Hepatocyte (in vitro differentiated cells): ENCODE data around the gene HDHD5. TPM values are rescaled to one million over a fixed set of nuclear protein-coding genes. Genes with fewer than 3 reads are reported as not detected.

ENCODE experiments used
- DNase-seq: peaks from one replicate; pipeline ENCODE4 v3.0.0-alpha.2; 2016; ENCODE audit warnings: low spot score
- H2AFZ ChIP-seq: fragments of 200-600 bp; sonication (generic); 2 replicates; pipeline ENCODE4 v1.6.0; 2016; ENCODE audit warnings: antibody characterized with exemption, mild to moderate bottlenecking
- H3K27ac ChIP-seq: fragments of 200-600 bp; sonication (generic); 2 replicates; pipeline ENCODE4 v1.5.1; 2016; ENCODE audit warnings: mild to moderate bottlenecking
- H3K27me3 ChIP-seq: fragments of 200-600 bp; sonication (generic); 2 replicates; pipeline ENCODE4 v1.6.1; 2016
- H3K36me3 ChIP-seq: fragments of 200-600 bp; sonication (generic); replicated peaks from 2 replicates; pipeline ENCODE4 v1.5.1; 2016; ENCODE audit warnings: low read depth; ENCODE audit not compliant: insufficient read depth
- H3K4me1 ChIP-seq: fragments of 200-600 bp; sonication (generic); 2 replicates; pipeline ENCODE4 v1.5.1; 2016; ENCODE audit warnings: mild to moderate bottlenecking, moderate library complexity; ENCODE audit not compliant: insufficient read depth
- H3K4me2 ChIP-seq: fragments of 200-600 bp; sonication (generic); 2 replicates; pipeline ENCODE4 v1.6.0; 2016
- H3K4me3 ChIP-seq: fragments of 200-600 bp; sonication (generic); 2 replicates; pipeline ENCODE4 v1.5.1; 2016; ENCODE audit warnings: mild to moderate bottlenecking
- H3K79me2 ChIP-seq: fragments of 200-600 bp; sonication (generic); 2 replicates; pipeline ENCODE4 v1.6.0; 2017; ENCODE audit warnings: mild to moderate bottlenecking
- H3K9me2 ChIP-seq: fragments of 200-600 bp; sonication (generic); replicated peaks from 2 replicates; pipeline ENCODE4 v1.6.0; 2017; ENCODE audit warnings: mild to moderate bottlenecking; ENCODE audit not compliant: insufficient read depth
- H3K9me3 ChIP-seq: fragments of 200-600 bp; sonication (generic); 2 replicates; pipeline ENCODE4 v1.5.1; 2016; ENCODE audit warnings: low read depth, mild to moderate bottlenecking
- H4K20me1 ChIP-seq: fragments of 200-600 bp; sonication (generic); 2 replicates; pipeline ENCODE4 v1.6.0; 2016; ENCODE audit warnings: mild to moderate bottlenecking; ENCODE audit not compliant: insufficient read depth, poor library complexity, severe bottlenecking
- CTCF ChIP-seq: fragments of 200-600 bp; sonication (generic); IDR thresholded peaks from 2 replicates; pipeline ENCODE4 v1.5.1; 2016; ENCODE audit warnings: antibody characterized with exemption, mild to moderate bottlenecking; ENCODE audit not compliant: poor library complexity
- EZH2 ChIP-seq: fragments of 200-600 bp; sonication (generic); IDR thresholded peaks from 2 replicates; pipeline ENCODE4 v1.6.1; 2016; ENCODE audit warnings: antibody characterized with exemption, mild to moderate bottlenecking, borderline replicate concordance
- EZH2phosphoT487 ChIP-seq: fragments of 200-600 bp; sonication (generic); IDR thresholded peaks from one replicate; pipeline ENCODE4 v1.6.1; 2018; ENCODE audit warnings: antibody characterized with exemption, mild to moderate bottlenecking, low read depth, moderate library complexity; ENCODE audit not compliant: unreplicated experiment, severe bottlenecking
- WGBS: methylation state at CpG from one replicate; pipeline ENCODE4 v1.1.6; 2016; ENCODE audit warnings: low lambda C conversion rate; ENCODE audit errors: missing lambda C conversion rate; 5-methylcytosine and 5-hydroxymethylcytosine counted together
- polyA plus RNA-seq: library from polyadenylated mRNA; unstranded; fragments of >200 nt; fragmentation: Nextera tagmentation; extraction: Ambion mirVana; gene quantifications from 2 replicates; pipeline ENCODE4 v1.2.1, GENCODE V29; 2016
- total RNA-seq: library from RNA; depleted of rRNA; stranded (reverse); fragments of >200 nt; gene quantifications from 2 replicates; pipeline ENCODE4 v1.2.3, GENCODE V29; 2014

HDHD5 gene
- total and polyA plus RNA-seq, 2 experiments from 2014 or later = 32.9 to 53.2 TPM

- Histone ChIP-seq H3K4me3 (no peak overlapping the region), H3K27me3 (no peaks in the 10 kb centered on the region), H3K4me1 (no peaks in the 10 kb centered on the region), H3K27ac (no peak overlapping the region), H3K9me2 (no peaks in the 10 kb centered on the region), H3K79me2 (peaks cover 3% of the 10 kb centered on the region), H2AFZ (no peak overlapping the region), H3K9me3 (no peaks in the 10 kb centered on the region), H3K36me3 (no peaks in the 10 kb centered on the region), H4K20me1 (no peaks in the 10 kb centered on the region), H3K4me2 (no peak overlapping the region)
- no peak for DNase-seq
- WGBS = 87% methylated on average over 6 of the region's 6 CpGs
- TF ChIP-seq EZH2 = no peak
- TF ChIP-seq CTCF = no peak
- TF ChIP-seq EZH2phosphoT487 = no peak
These were observed 58.5 kb downstream of the HDHD5 start for GRCh38 chr22:17100621-17101020.

- H4K20me1 ChIP-seq = peaks cover under 1% of the 10 kb centered on the region
- no peaks in the 10 kb centered on the region for H3K9me2 ChIP-seq
- peaks cover 15% of the 10 kb centered on the region for H3K79me2 ChIP-seq
- no peaks in the 10 kb centered on the region for H3K4me1 ChIP-seq
- no peak overlapping the region for H3K4me3 ChIP-seq
- TF ChIP-seq EZH2phosphoT487 (no peak), CTCF (no peak), EZH2 (no peak)
- no peak for DNase-seq
- no peaks in the 10 kb centered on the region for H3K27me3 ChIP-seq
- H3K9me3 ChIP-seq = no peaks in the 10 kb centered on the region
- H2AFZ ChIP-seq = no peak overlapping the region
- no peaks in the 10 kb centered on the region for H3K36me3 ChIP-seq
- H3K4me2 ChIP-seq = no peak overlapping the region
- WGBS = 90% methylated on average over 7 of the region's 7 CpGs
- H3K27ac ChIP-seq = no peak overlapping the region
These were observed 60.7 kb downstream of the HDHD5 start for GRCh38 chr22:17098379-17098819.

- no peaks in the 10 kb centered on the region for H3K4me1 ChIP-seq
- H4K20me1 ChIP-seq = peaks cover 5% of the 10 kb centered on the region
- no peak for TF ChIP-seq CTCF
- no peak for TF ChIP-seq EZH2phosphoT487
- TF ChIP-seq EZH2 = no peak
- H3K9me3 ChIP-seq = no peaks in the 10 kb centered on the region
- no peaks in the 10 kb centered on the region for H3K27me3 ChIP-seq
- no peak overlapping the region for H2AFZ ChIP-seq
- no peaks in the 10 kb centered on the region for H3K9me2 ChIP-seq
- H3K36me3 ChIP-seq = no peaks in the 10 kb centered on the region
- H3K4me2 ChIP-seq = no peak overlapping the region
- H3K27ac ChIP-seq = no peak overlapping the region
- no peak for DNase-seq
- 95% methylated on average over 6 of the region's 6 CpGs for WGBS
- peaks cover 17% of the 10 kb centered on the region for H3K79me2 ChIP-seq
- no peak overlapping the region for H3K4me3 ChIP-seq
These were observed 61.4 kb downstream of the HDHD5 start for GRCh38 chr22:17097701-17098100.

- Histone ChIP-seq H3K9me2 (no peaks in the 10 kb centered on the region), H3K4me1 (no peaks in the 10 kb centered on the region), H4K20me1 (peaks cover 5% of the 10 kb centered on the region), H2AFZ (no peak overlapping the region), H3K36me3 (no peaks in the 10 kb centered on the region), H3K9me3 (no peaks in the 10 kb centered on the region), H3K4me2 (no peak overlapping the region), H3K27ac (no peak overlapping the region), H3K79me2 (peaks cover 17% of the 10 kb centered on the region), H3K27me3 (no peaks in the 10 kb centered on the region), H3K4me3 (no peak overlapping the region)
- WGBS = 93% methylated on average over 6 of the region's 6 CpGs
- TF ChIP-seq EZH2phosphoT487 (no peak), EZH2 (no peak), CTCF (no peak)
- no peak for DNase-seq
These were observed 62.0 kb downstream of the HDHD5 start for GRCh38 chr22:17097062-17097461.
